T-cell (primary cell): ENCODE results near the gene POU2AF3. TPM values are rescaled to one million over a fixed set of nuclear protein-coding genes. Genes with fewer than 3 reads are reported as not detected.

Experiments used
- ATAC-seq, 4 experiments: fragments of 200-7000 bp in 3 of 4; fragments of 150-1000 bp in 1 of 4; cut with Tn5 transposase; replicated peaks in 1 of 4; 1 replicate in 3 of 4; 2 replicates in 1 of 4; pipeline ENCODE4 v1.10.0; 2021; ENCODE audit warnings: moderate library complexity in 3 of 4, mild to moderate bottlenecking in 2 of 4, moderate number of reproducible peaks in 1 of 4
- CTCF ChIA-PET, 2 donors: fragments of 300-600 bp; sonication (Branson Sonifier 250); formaldehyde crosslinking; loops; one replicate each; lab custom pipeline; 2022; ENCODE audit warnings: antibody characterized with exemption in 2 of 2; lab: Charles Lee
- POLR2A ChIA-PET, 2 donors: fragments of 300-600 bp; sonication (Branson Sonifier 250); formaldehyde crosslinking; loops; one replicate each; lab custom pipeline; 2022; ENCODE audit warnings: antibody characterized with exemption in 2 of 2; lab: Charles Lee
- DNase-seq, 35 experiments: peaks; one replicate each; pipeline versions ENCODE4 v3.0.0 to v3.0.0-alpha.2; 2013 to 2023
- H3K27ac ChIP-seq: one replicate; pipeline ENCODE4 v1.5.1; 2013; ENCODE audit warnings: low read length
- H3K27me3 ChIP-seq, 2 experiments: replicated peaks in 1 of 2; 1 replicate in 1 of 2; 2 replicates in 1 of 2; pipeline versions ENCODE4 v1.6.1 to v1.7.0; 2013; ENCODE audit warnings: low read length in 1 of 2, mixed read lengths in 1 of 2; ENCODE audit not compliant: control insufficient read depth in 2 of 2, insufficient read depth in 2 of 2; ENCODE audit errors: extremely low read depth in 1 of 2
- H3K36me3 ChIP-seq, 2 donors: 1 replicate in 1 of 2; 2 replicates in 1 of 2; pipeline versions ENCODE4 v1.6.1 to v1.7.0; 2013; ENCODE audit warnings: low read length in 1 of 2; ENCODE audit not compliant: control insufficient read depth in 2 of 2, insufficient read depth in 1 of 2; ENCODE audit errors: extremely low read depth in 1 of 2
- H3K4me1 ChIP-seq, 2 experiments: 1 replicate in 1 of 2; 2 replicates in 1 of 2; pipeline versions ENCODE4 v1.6.1 to v1.7.0; 2013; ENCODE audit warnings: low read length in 2 of 2, mixed read lengths in 1 of 2; ENCODE audit not compliant: insufficient read depth in 2 of 2, control insufficient read depth in 1 of 2; ENCODE audit errors: extremely low read depth in 1 of 2
- H3K4me3 ChIP-seq, 2 donors: 1 replicate in 1 of 2; 2 replicates in 1 of 2; pipeline versions ENCODE4 v1.5.1 to v1.7.0; 2013; ENCODE audit warnings: mild to moderate bottlenecking in 2 of 2, low read length in 1 of 2, moderate library complexity in 1 of 2; ENCODE audit not compliant: control insufficient read depth in 1 of 2; ENCODE audit errors: extremely low read depth in 1 of 2
- H3K9me3 ChIP-seq: 2 replicates; pipeline ENCODE4 v1.7.0; 2013
- H3K27ac Mint-ChIP-seq, 2 donors: one replicate each; pipeline ENCODE4 v1.8.0; 2020 to 2021; ENCODE audit warnings: mild to moderate bottlenecking in 2 of 2, mixed read lengths in 2 of 2
- H3K27me3 Mint-ChIP-seq, 2 donors: one replicate each; pipeline ENCODE4 v1.8.0; 2021 to 2022; ENCODE audit warnings: mixed read lengths in 2 of 2
- H3K36me3 Mint-ChIP-seq: one replicate; pipeline ENCODE4 v1.8.0; 2021; ENCODE audit warnings: mixed read lengths
- H3K4me1 Mint-ChIP-seq, 3 donors: one replicate each; pipeline ENCODE4 v1.8.0; 2020 to 2022; ENCODE audit warnings: mixed read lengths in 3 of 3, mild to moderate bottlenecking in 1 of 3
- H3K4me3 Mint-ChIP-seq, 3 donors: one replicate each; pipeline ENCODE4 v1.8.0; 2020 to 2022; ENCODE audit warnings: mild to moderate bottlenecking in 3 of 3, mixed read lengths in 3 of 3, moderate library complexity in 3 of 3
- H3K9me3 Mint-ChIP-seq, 3 donors: one replicate each; pipeline ENCODE4 v1.8.0; 2020 to 2022; ENCODE audit warnings: mixed read lengths in 3 of 3
- WGBS: methylation state at CpG from one replicate; pipeline ENCODE4 v1.1.5; 2013; ENCODE audit warnings: missing lambda C conversion rate; ENCODE audit not compliant: insufficient coverage; 5-methylcytosine and 5-hydroxymethylcytosine counted together
- total RNA-seq, 35 experiments: library from RNA in 6 of 35; stranded (reverse) in 6 of 35; fragments of 120-200 nt in 1 of 35; gene quantifications; one replicate each; pipeline versions ENCODE4 v1.2.1 to v1.2.4 and lab custom pipeline; 2013 to 2026

Gene POU2AF3
- total RNA-seq, 5 donors from 2014 or later (not counting 1 experiment from before 2014, with no cell fraction given): not detected

- H3K4me3 ChIP-seq: no peak overlapping the region
- no CpG with 5 or more reads among the region's 4 CpGs for WGBS
- no peaks in the 10 kb centered on the region for H3K9me3 Mint-ChIP-seq
- H3K36me3 Mint-ChIP-seq: no peaks in the 10 kb centered on the region
- CTCF ChIA-PET: interaction anchor here (0.6 to 0.7 kb wide), 2 partner anchors 12 to 125 kb away, joined by 4 to 6 read pairs; no protein-coding TSS in a partner anchor
- no peak overlapping the region for H3K27ac ChIP-seq
- peaks cover 24 to 45% of the 10 kb centered on the region in 2 donors for H3K27me3 Mint-ChIP-seq
- no peaks in the 10 kb centered on the region for H3K9me3 ChIP-seq
- ATAC-seq (no peak), DNase-seq (no peak)
- peaks cover 0 to under 1% (median 0%) of the 10 kb centered on the region in 3 donors for H3K4me1 Mint-ChIP-seq
- no peak overlapping the region for H3K4me3 Mint-ChIP-seq
- peaks cover 0 to 22% of the 10 kb centered on the region in 2 experiments for H3K27me3 ChIP-seq
- no peaks in the 10 kb centered on the region for H3K36me3 ChIP-seq
- no peak overlapping the region for H3K27ac Mint-ChIP-seq
- H3K4me1 ChIP-seq: peaks cover 0 to 5% of the 10 kb centered on the region in 2 experiments
- POLR2A ChIA-PET: no interaction called here
Measured at GRCh38 chr11:111303461-111303860, 5.1 kb downstream of the POU2AF3 start.

GRCh38 chr11:111305162-111305802 lies 6.9 kb downstream of the POU2AF3 start:
- H3K27me3 Mint-ChIP-seq: peaks cover 30 to 43% of the 10 kb centered on the region in 2 donors
- CTCF ChIA-PET: no interaction called here
- no peak for DNase-seq

DNA sequence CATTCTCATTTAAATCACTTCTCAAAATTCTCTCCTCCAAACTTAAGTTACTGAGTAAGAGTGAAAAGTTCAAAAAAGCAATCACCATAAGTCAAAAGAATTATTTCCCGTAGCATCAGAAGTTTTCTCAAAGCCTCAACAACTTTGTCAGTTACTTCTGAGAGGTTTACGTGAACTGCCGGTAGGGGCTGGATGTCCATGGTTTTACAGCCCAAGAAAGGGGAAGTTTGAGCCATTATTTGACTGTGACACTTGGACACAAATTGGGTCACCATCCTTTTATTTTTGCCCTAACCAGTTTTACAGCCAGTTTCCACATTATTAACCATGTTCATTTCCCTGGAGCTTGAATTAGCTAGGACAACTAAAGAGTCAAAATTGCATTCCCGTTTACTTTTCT lies 7.5 kb downstream of the POU2AF3 start:
- no peaks in the 10 kb centered on the region for H3K4me1 Mint-ChIP-seq
- Histone ChIP-seq H3K4me1 (no peaks in the 10 kb centered on the region), H3K36me3 (no peaks in the 10 kb centered on the region), H3K27me3 (no peaks in the 10 kb centered on the region), H3K4me3 (no peak overlapping the region), H3K27ac (no peak overlapping the region), H3K9me3 (no peaks in the 10 kb centered on the region)
- no peaks in the 10 kb centered on the region for H3K36me3 Mint-ChIP-seq
- H3K27me3 Mint-ChIP-seq: peaks cover 30 to 39% of the 10 kb centered on the region in 2 donors
- ChIA-PET CTCF (interaction anchor here in 1 of 2 donors (0.6 kb wide), 1 partner anchor 83 kb away, joined by 3 read pairs; no protein-coding TSS in a partner anchor), POLR2A (no interaction called here)
- H3K9me3 Mint-ChIP-seq: no peaks in the 10 kb centered on the region
- no peak overlapping the region for H3K27ac Mint-ChIP-seq
- no peak for DNase-seq
- no peak for ATAC-seq
- no CpG with 5 or more reads among the region's 4 CpGs for WGBS
- H3K4me3 Mint-ChIP-seq: no peak overlapping the region

More at GRCh38 chr11:111305162-111305802, 6.9 kb downstream of the POU2AF3 start:
- H3K27me3 ChIP-seq: peaks cover 0 to 5% of the 10 kb centered on the region in 2 experiments
- H3K9me3 Mint-ChIP-seq: no peaks in the 10 kb centered on the region
- WGBS: 82% methylated on average over 3 of the region's 5 CpGs
- H3K36me3 Mint-ChIP-seq: no peaks in the 10 kb centered on the region
- ATAC-seq: no peak
- H3K36me3 ChIP-seq: no peaks in the 10 kb centered on the region
- POLR2A ChIA-PET: no interaction called here
- H3K4me1 Mint-ChIP-seq: no peaks in the 10 kb centered on the region
- no peak overlapping the region for H3K27ac ChIP-seq
- no peaks in the 10 kb centered on the region for H3K4me1 ChIP-seq
- no peaks in the 10 kb centered on the region for H3K9me3 ChIP-seq
- H3K4me3 Mint-ChIP-seq: no peak overlapping the region
- no peak overlapping the region for H3K27ac Mint-ChIP-seq
- H3K4me3 ChIP-seq: no peak overlapping the region

DNA sequence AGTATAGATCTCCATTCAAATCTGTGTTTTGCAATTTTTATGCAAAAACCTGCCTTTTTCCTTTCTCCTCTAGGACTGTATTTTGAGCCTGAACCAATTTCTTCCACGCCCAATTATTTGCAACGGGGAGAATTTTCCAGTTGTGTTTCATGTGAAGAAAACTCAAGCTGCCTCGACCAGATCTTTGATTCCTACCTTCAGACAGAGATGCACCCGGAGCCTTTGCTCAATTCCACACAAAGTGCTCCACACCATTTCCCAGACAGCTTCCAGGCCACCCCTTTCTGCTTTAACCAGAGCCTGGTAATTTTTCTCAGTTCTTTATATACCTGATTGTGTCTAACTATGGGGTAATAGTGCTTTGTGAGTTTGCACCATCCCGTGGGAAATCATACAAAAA lies 8.0 kb downstream of the POU2AF3 start:
- Histone ChIP-seq H3K27me3 (no peaks in the 10 kb centered on the region), H3K4me1 (no peaks in the 10 kb centered on the region), H3K4me3 (no peak overlapping the region), H3K9me3 (no peaks in the 10 kb centered on the region), H3K36me3 (no peaks in the 10 kb centered on the region), H3K27ac (no peak overlapping the region)
- Mint-ChIP-seq H3K4me3 (no peak overlapping the region), H3K27ac (no peak overlapping the region), H3K27me3 (peaks cover 30 to 36% of the 10 kb centered on the region in 2 donors), H3K4me1 (no peaks in the 10 kb centered on the region), H3K9me3 (no peaks in the 10 kb centered on the region), H3K36me3 (no peaks in the 10 kb centered on the region)
- DNase-seq (no peak), ATAC-seq (no peak)
- 68% methylated on average over 3 of the region's 5 CpGs for WGBS
- POLR2A ChIA-PET: no interaction called here
- CTCF ChIA-PET: interaction anchor here in 1 of 2 donors (0.6 kb wide), 1 partner anchor 83 kb away, joined by 3 read pairs; no protein-coding TSS in a partner anchor

DNA sequence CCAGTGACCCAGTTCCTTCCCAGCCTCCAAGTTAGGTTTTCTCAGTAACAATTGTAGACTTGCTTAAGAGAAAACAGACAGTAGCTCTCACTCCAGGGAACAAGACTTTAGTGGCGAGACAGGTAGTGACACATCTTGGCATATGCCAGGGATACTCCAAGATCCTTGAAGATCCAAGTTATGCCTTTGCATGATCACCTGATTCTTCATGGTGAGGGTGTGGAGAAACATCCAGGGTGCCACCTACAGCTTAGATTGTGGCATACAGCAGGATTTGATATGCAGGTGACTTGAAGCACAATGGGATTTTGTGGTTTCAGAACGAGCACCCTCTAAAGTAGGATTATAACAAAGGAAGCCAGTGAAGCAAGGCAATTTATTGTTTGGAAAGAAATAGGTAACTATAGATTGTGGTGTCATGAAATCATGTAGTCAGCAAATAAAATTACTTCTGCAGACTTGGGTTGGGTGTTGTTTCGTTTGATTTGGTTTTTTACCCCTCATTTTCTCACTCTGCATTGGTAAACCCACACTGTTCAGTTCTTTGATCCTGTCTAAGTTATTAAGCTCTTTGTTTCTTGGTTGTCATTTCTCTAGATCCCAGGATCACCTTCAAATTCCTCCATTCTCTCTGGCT lies 9.2 kb downstream of the POU2AF3 start:
- H3K36me3 Mint-ChIP-seq: no peaks in the 10 kb centered on the region
- Histone ChIP-seq H3K27ac (no peak overlapping the region), H3K4me1 (no peaks in the 10 kb centered on the region), H3K36me3 (no peaks in the 10 kb centered on the region), H3K9me3 (no peaks in the 10 kb centered on the region), H3K27me3 (no peaks in the 10 kb centered on the region), H3K4me3 (no peak overlapping the region)
- no peaks in the 10 kb centered on the region for H3K4me1 Mint-ChIP-seq
- no peak overlapping the region for H3K27ac Mint-ChIP-seq
- ChIA-PET CTCF (no interaction called here), POLR2A (no interaction called here)
- DNase-seq (no peak), ATAC-seq (no peak)
- no CpG with 5 or more reads among the region's 3 CpGs for WGBS
- no peak overlapping the region for H3K4me3 Mint-ChIP-seq
- no peaks in the 10 kb centered on the region for H3K9me3 Mint-ChIP-seq
- H3K27me3 Mint-ChIP-seq: peaks cover 28 to 32% of the 10 kb centered on the region in 2 donors

GRCh38 chr11:111308140-111308539 lies 9.8 kb downstream of the POU2AF3 start:
- Mint-ChIP-seq H3K4me3 (no peak overlapping the region), H3K27ac (no peak overlapping the region)
- WGBS: 91% methylated on average over 4 of the region's 7 CpGs

More at GRCh38 chr11:111308140-111308539, 9.8 kb downstream of the POU2AF3 start:
- no peaks in the 10 kb centered on the region for H3K27me3 ChIP-seq
- Mint-ChIP-seq H3K36me3 (no peaks in the 10 kb centered on the region), H3K4me1 (no peaks in the 10 kb centered on the region), H3K27me3 (peaks cover 26 to 29% of the 10 kb centered on the region in 2 donors), H3K9me3 (no peaks in the 10 kb centered on the region)
- CTCF ChIA-PET: no interaction called here
- H3K27ac ChIP-seq: no peak overlapping the region
- no peaks in the 10 kb centered on the region for H3K36me3 ChIP-seq
- no peaks in the 10 kb centered on the region for H3K9me3 ChIP-seq
- H3K4me3 ChIP-seq: no peak overlapping the region
- no peak for DNase-seq
- H3K4me1 ChIP-seq: no peaks in the 10 kb centered on the region
- POLR2A ChIA-PET: no interaction called here
- ATAC-seq: no peak
